MM.1S (cell line): Measurements from ENCODE around the gene PRKD1.

Source experiments
- EZH2phosphoT487 ChIP-seq: fragments of 300-600 bp; sonication (generic); IDR thresholded peaks from 2 replicates; pipeline ENCODE4 v1.6.1; 2018; ENCODE audit warnings: antibody characterized with exemption, low read length
- TF ChIP-seq, protein P1 (sequence below): fragments of 300-600 bp; sonication (generic); IDR thresholded peaks from 2 replicates; pipeline ENCODE4 v1.5.1; 2016; ENCODE audit warnings: antibody characterized with exemption, low read length, mixed read lengths

DNA sequence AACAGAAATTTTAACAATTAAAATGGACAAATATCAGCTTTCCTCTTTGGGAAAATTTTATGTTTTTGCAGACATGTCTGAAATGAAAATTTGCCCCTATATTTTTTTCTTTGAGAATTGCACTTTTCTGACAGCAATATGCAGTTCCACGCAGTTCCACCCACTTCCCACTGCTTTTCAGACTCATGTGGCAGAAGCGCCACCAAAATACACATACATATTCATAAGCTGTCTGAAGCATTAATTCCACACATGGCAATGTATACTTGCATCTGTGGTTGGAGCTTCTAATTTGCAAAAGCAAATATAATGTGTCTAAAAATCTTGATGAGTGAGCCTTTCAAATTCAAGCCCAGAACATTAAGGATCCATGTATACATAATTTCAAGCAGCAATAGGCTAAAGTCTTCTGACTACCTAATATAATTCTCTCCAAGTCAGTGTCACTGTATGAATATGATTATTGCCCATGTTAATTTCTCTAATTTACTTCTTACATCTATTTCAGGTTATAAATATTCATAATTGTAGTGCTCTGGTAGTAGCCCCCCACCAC lies 129.5 kb downstream of the PRKD1 start:
- TF ChIP-seq EZH2phosphoT487 = no peak
- TF ChIP-seq, protein P1, sequence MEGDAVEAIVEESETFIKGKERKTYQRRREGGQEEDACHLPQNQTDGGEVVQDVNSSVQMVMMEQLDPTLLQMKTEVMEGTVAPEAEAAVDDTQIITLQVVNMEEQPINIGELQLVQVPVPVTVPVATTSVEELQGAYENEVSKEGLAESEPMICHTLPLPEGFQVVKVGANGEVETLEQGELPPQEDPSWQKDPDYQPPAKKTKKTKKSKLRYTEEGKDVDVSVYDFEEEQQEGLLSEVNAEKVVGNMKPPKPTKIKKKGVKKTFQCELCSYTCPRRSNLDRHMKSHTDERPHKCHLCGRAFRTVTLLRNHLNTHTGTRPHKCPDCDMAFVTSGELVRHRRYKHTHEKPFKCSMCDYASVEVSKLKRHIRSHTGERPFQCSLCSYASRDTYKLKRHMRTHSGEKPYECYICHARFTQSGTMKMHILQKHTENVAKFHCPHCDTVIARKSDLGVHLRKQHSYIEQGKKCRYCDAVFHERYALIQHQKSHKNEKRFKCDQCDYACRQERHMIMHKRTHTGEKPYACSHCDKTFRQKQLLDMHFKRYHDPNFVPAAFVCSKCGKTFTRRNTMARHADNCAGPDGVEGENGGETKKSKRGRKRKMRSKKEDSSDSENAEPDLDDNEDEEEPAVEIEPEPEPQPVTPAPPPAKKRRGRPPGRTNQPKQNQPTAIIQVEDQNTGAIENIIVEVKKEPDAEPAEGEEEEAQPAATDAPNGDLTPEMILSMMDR = no peak
